ENCODE results near the gene CFAP92. TPM values are rescaled to one million over a fixed set of nuclear protein-coding genes. Genes with fewer than 3 reads are reported as not detected.

The CFAP92 gene
- total RNA-seq, 1 donor from 2014 or later, result not detected

GRCh38 chr3:129037093-129037419, 43.2 kb upstream of the CFAP92 start:
- H3K4me3 ChIP-seq (ENCODE audit: low read depth, low read length), result no peak overlapping the region
- TF ChIP-seq CTCF (conservative IDR thresholded peaks at IDR 0.05; ENCODE audit: low read depth, low read length), result no peak
- no peak for DNase-seq (ENCODE audit: low read depth)

DNA sequence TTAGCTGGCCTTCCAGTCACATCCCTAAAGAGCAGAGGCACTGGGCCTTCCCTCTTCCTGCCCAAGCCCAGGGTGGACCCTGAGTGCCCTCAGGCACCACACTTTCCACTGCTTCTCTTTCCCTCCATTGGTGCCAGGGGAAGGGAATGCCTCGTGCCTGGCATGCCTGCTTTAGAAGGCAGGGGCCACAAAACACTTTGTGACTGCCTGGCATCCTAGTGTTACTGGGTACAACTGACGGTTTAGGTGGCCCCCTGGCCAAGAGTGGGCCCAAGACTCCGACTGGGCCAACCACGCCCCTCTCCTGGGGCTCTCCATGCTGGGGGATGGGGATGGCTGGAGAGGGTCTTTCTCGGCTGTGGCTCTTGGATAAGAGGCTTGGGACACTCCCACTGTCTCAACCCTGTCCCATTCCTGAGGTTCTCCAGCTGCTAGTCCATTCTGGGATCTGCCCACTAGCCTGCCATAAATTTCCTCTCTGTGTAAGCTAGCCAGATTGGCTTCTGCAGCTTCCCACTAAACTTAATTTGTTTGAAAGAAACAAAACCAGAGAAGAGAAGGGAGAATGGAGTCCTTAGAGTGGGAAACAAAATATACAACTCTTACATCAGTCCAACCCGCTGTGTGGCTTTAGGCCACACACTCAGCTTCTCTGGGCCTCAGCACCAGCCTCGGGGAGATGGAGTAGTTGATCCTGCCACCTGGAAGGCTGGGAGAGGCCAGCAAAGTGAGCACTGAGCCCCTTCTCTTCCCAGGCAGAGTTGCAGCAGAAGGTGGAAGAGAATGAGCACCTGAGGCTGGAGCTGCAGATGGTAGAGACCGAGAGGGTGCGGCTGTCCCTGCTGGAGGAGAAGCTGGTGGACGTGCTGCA, 42.6 kb upstream of the CFAP92 start:
- H3K4me3 ChIP-seq (ENCODE audit: low read depth, low read length), result no peak overlapping the region
- DNase-seq (ENCODE audit: low read depth), result no peak
- TF ChIP-seq CTCF (conservative IDR thresholded peaks at IDR 0.05; ENCODE audit: low read depth, low read length), result no peak

DNA sequence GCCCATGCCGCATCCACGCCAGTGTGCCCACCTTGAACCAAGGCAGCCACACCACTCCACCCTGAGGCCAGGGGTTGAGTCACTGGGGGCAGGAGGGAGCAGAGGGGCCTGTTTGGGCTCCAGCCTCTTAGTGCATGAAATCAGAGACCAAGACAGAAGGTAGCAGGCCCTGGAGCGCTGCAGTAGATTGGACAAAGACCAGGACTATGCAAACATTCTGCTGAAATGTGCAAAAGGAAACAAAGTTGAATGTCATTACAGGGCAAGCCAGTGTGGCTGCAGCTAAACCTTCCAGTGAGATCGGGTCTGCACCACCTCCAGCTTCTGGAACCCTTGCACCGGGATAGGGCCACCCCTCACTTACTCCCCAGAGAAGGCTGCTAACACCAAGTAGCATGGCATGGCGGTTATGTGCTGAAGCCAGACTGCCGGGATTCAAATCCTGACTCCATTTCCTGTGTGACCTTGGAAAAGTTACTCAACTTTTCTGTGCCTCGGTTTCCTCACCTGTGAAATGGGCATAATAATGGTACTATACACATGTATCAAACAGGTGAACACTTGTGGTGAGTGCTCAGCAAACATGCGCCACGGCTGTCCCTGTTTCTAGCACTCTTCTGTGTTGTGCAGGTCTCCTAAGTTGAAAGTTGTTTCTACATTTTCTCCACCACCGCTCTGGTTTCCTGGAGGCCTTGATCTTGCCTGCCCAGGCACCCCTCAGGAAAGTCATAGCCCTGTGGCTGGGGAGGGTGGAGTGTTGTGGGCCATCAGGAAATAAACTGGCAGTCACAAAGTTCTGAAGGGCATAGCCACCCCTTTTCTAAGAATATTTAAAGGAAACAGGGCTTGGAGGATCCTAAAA, 41.7 kb upstream of the CFAP92 start:
- no peak for DNase-seq (ENCODE audit: low read depth)
- no peak for TF ChIP-seq CTCF (conservative IDR thresholded peaks at IDR 0.05; ENCODE audit: low read depth, low read length)
- H3K4me3 ChIP-seq (ENCODE audit: low read depth, low read length), result no peak overlapping the region

DNA sequence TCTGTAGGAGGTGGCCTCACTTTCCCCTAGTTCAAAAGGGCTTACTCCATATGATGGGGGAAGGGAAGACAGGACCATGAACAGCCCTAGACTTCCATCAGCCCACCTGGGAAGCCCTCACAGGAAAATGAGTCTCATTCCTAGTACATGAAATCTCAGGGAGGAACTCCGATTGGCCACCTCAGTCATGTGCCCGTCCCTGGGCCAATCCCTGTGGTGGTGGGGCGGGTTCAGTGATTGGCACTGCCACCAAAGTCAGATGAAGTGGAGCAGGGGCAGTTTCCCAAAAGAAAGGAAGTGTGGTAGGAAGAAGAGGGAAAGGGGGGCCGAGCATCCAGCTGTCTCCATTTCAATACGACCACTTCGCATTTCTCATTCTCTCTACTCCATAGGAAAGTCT, 40.8 kb upstream of the CFAP92 start:
- no peak for DNase-seq (ENCODE audit: low read depth)
- H3K4me3 ChIP-seq (ENCODE audit: low read depth, low read length), result no peak overlapping the region
- no peak for TF ChIP-seq CTCF (conservative IDR thresholded peaks at IDR 0.05; ENCODE audit: low read depth, low read length)

DNA sequence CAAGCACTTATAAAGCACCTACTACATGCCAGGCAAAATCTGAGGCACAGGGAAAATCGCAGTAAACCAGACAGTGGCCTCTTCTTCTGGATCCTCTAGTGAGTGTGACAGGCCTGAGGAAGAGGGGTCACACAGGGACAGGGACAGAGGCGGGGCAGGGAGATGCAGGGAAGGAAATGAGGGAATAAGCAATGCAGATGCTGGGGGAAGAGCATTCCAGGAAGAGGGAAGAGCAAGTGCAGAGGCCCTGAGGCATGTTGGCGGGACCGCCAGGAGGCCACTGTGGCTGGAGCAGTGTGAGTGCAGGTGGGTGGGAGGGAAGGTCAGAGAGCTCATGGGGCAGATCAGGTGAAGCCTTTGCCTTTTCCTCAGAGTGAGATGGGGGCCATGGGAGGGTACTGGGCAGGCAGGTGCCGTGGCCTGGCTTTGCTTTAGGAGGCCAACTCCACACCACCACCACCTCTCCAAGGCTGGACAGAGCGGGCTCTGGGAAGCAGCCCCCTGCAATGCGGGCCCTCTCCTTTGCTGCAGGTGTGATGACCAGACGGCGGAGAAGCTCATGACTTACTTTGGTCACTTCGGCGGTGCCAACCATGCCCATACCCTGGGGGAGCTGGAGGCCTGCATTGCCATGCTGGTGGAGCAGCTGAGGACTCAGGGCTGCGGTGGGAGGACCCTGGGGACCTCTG, 39.9 kb upstream of the CFAP92 start:
- H3K4me3 ChIP-seq (ENCODE audit: low read depth, low read length), result no peak overlapping the region
- DNase-seq (ENCODE audit: low read depth), result no peak
- TF ChIP-seq CTCF (conservative IDR thresholded peaks at IDR 0.05; ENCODE audit: low read depth, low read length), result no peak

DNA sequence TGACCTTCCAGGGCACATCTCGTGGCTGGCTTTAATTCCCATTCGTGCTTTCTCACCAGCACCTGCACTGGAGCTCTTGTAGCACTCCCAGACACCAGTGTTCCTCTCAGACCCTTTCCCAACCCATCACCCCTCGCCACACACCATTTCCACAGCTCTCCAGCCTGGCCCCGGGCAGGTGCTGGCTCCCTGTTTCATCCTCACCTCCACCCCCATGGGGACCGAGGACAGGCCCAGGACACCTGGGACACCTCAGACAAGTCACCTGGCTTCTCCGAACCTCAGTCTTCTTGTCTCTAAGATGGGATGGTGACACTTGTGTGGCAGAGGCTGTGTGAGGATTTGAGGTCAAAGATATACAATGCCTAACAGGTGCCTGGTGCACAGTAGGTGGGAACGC, 39.3 kb upstream of the CFAP92 start:
- DNase-seq (ENCODE audit: low read depth), result no peak
- no peak overlapping the region for H3K4me3 ChIP-seq (ENCODE audit: low read depth, low read length)
- TF ChIP-seq CTCF (conservative IDR thresholded peaks at IDR 0.05; ENCODE audit: low read depth, low read length), result no peak

Measured in epithelial cell of proximal tubule (primary cell).